GM12875 (cell line): ENCODE measurements around the gene PPP1R16B.

ENCODE experiments used
- H3K4me3 ChIP-seq: one replicate; pipeline ENCODE4 v1.5.1; 2011; ENCODE audit warnings: low read depth, low read length, control low read depth
- CTCF ChIP-seq: IDR thresholded peaks from 2 replicates; pipeline ENCODE4 v1.5.1; 2011; ENCODE audit warnings: low read depth, mild to moderate bottlenecking, control low read depth, inconsistent platforms, low read length, moderate library complexity, borderline replicate concordance; ENCODE audit not compliant: insufficient read depth

Gene PPP1R16B

GRCh38 chr20:38877483-38877882 is 72.0 kb downstream of the PPP1R16B start:
- no peak overlapping the region for H3K4me3 ChIP-seq
- no peak for TF ChIP-seq CTCF

- H3K4me3 ChIP-seq: no peak overlapping the region
Measured at GRCh38 chr20:38878866-38879265, 73.4 kb downstream of the PPP1R16B start.

GRCh38 chr20:38880952-38881735 is 75.6 kb downstream of the PPP1R16B start:
- TF ChIP-seq CTCF: no peak
- no peak overlapping the region for H3K4me3 ChIP-seq

More at GRCh38 chr20:38878866-38879265, 73.4 kb downstream of the PPP1R16B start:
- TF ChIP-seq CTCF: no peak

GRCh38 chr20:38881806-38882440 is 76.4 kb downstream of the PPP1R16B start:
- no peak for TF ChIP-seq CTCF
- no peak overlapping the region for H3K4me3 ChIP-seq

- TF ChIP-seq CTCF: no peak
- H3K4me3 ChIP-seq: no peak overlapping the region
Measured at GRCh38 chr20:38882600-38882999, 77.1 kb downstream of the PPP1R16B start.

GRCh38 chr20:38883081-38883980 is 77.8 kb downstream of the PPP1R16B start:
- TF ChIP-seq CTCF: no peak
- no peak overlapping the region for H3K4me3 ChIP-seq
